HepG2 (cell line): ENCODE results near the gene IP6K3. TPM values are rescaled to one million over a fixed set of nuclear protein-coding genes. Genes with fewer than 3 reads are reported as not detected.

Experiments used
- ATF4 ChIP-seq, 2 experiments: fragments of 450-650 bp in 1 of 2; sonication (generic) in 1 of 2; formaldehyde crosslinking; IDR thresholded peaks; 2 replicates each; pipeline versions ENCODE4 v1.5.0 to v1.8.0; 2020 to 2022; ENCODE audit warnings: mild to moderate bottlenecking in 1 of 2, missing genetic modification reagents in 1 of 2
- GLI4 ChIP-seq: sonication (generic); formaldehyde crosslinking; IDR thresholded peaks from 2 replicates; pipeline ENCODE4 v1.5.1; 2020; ENCODE audit warnings: missing genetic modification reagents, mild to moderate bottlenecking, moderate library complexity, borderline replicate concordance
- GPBP1L1 ChIP-seq: sonication (generic); formaldehyde crosslinking; IDR thresholded peaks from 2 replicates; pipeline ENCODE4 v1.5.0; 2020; ENCODE audit warnings: mild to moderate bottlenecking, missing genetic modification reagents
- GPN1 ChIP-seq: sonication (generic); formaldehyde crosslinking; IDR thresholded peaks from 2 replicates; pipeline ENCODE4 v1.5.1; 2020; ENCODE audit warnings: missing genetic modification reagents, borderline replicate concordance
- HHEX ChIP-seq: IDR thresholded peaks from 2 replicates; pipeline ENCODE4 v1.6.1; 2016; ENCODE audit warnings: control low read depth
- KDM6A ChIP-seq: IDR thresholded peaks from 2 replicates; pipeline ENCODE4 v1.6.1; 2016; ENCODE audit warnings: low read depth
- KIAA2018 ChIP-seq: sonication (generic); formaldehyde crosslinking; IDR thresholded peaks from 2 replicates; pipeline ENCODE4 v1.5.0; 2020; ENCODE audit warnings: mild to moderate bottlenecking, missing genetic modification reagents, borderline replicate concordance
- MTF1 ChIP-seq: sonication (generic); formaldehyde crosslinking; IDR thresholded peaks from 2 replicates; pipeline ENCODE4 v1.5.0; 2020; ENCODE audit warnings: missing genetic modification reagents
- MXD3 ChIP-seq: IDR thresholded peaks from 2 replicates; pipeline ENCODE4 v1.6.1; 2016; ENCODE audit warnings: mild to moderate bottlenecking, missing biosample characterization, missing genetic modification reagents
- RNF219 ChIP-seq: sonication (generic); formaldehyde crosslinking; IDR thresholded peaks from 2 replicates; pipeline ENCODE4 v1.5.0; 2020; ENCODE audit warnings: mild to moderate bottlenecking, missing genetic modification reagents
- SNAPC2 ChIP-seq: sonication (generic); formaldehyde crosslinking; IDR thresholded peaks from 2 replicates; pipeline ENCODE4 v1.8.1; 2022; ENCODE audit warnings: mild to moderate bottlenecking, missing genetic modification reagents
- SUZ12 ChIP-seq: fragments of 150-350 bp; IDR thresholded peaks from 2 replicates; pipeline ENCODE4 v1.6.1; 2014; ENCODE audit warnings: low read depth, low read length
- TP53 ChIP-seq: sonication (generic); formaldehyde crosslinking; conservative IDR thresholded peaks from 2 replicates; pipeline ENCODE4 v1.4.0; 2020; ENCODE audit warnings: missing genetic modification reagents
- U2AF1 ChIP-seq: fragments of 200-400 bp; formaldehyde crosslinking; optimal IDR thresholded peaks from 2 replicates; pipeline ENCODE3; 2017; ENCODE audit warnings: mild to moderate bottlenecking, low read depth, low read length
- ZNF333 ChIP-seq: sonication (generic); formaldehyde crosslinking; IDR thresholded peaks from 2 replicates; pipeline ENCODE4 v1.4.0; 2020; ENCODE audit warnings: mild to moderate bottlenecking, missing genetic modification reagents, borderline replicate concordance
- polyA plus RNA-seq, 8 experiments: library from polyadenylated mRNA; depleted of rRNA in 3 of 8; stranded (reverse) in 7 of 8; unstranded in 1 of 8; fragments of >200 nt; fragmentation: Illumina TruSeq in 4 of 8; extraction: Trizol in 4 of 8; gene quantifications; 2 replicates each; pipeline versions ENCODE4 v1.2.1 to v1.2.3, GENCODE V29; 2011 to 2016; ENCODE audit warnings: low read depth in 4 of 8, missing spikeins in 1 of 8, mixed read lengths in 1 of 8; ENCODE audit not compliant: insufficient read depth in 1 of 8
- total RNA-seq, 5 experiments: library from RNA; depleted of rRNA; stranded (reverse); fragments of >200 nt; fragmentation: Illumina TruSeq; extraction: Trizol; gene quantifications; 2 replicates each; pipeline ENCODE4 v1.2.3, GENCODE V29; 2016; ENCODE audit warnings: low read depth in 1 of 5

Gene IP6K3
- total and polyA plus RNA-seq, 2 of the 13 experiments (the other 11 are each of a cell fraction or from before 2014, with no cell fraction given): 0.11 to 0.18 TPM

GRCh38 chr6:33788694-33789549, 42.2 kb upstream of the IP6K3 start, which contains the start of gene LEMD2 (continued):
- no peak for TF ChIP-seq KIAA2018 (CRISPR knock-in tag)
- TF ChIP-seq SUZ12: no peak; the same call in 1 of the 2 replicates
- no peak; the same call in 1 of the 2 replicates for TF ChIP-seq GPN1
- TF ChIP-seq MXD3 (CRISPR knock-in tag): peak; percentile 36
- TF ChIP-seq SNAPC2 (CRISPR knock-in tag): no peak
- peak; percentile 47 to 77; a peak in 2 of 4 replicates for TF ChIP-seq ATF4 (CRISPR knock-in tag; IDR thresholded peaks at IDR 0.05)
- no peak for TF ChIP-seq TP53 (CRISPR knock-in tag)
- no peak; the same call in 1 of the 2 replicates for TF ChIP-seq GLI4 (CRISPR knock-in tag)
- peak; percentile 61; the same call in 1 of the 2 replicates for TF ChIP-seq ZNF333
- peak; percentile 75 for TF ChIP-seq U2AF1
- no peak for TF ChIP-seq GPBP1L1 (CRISPR knock-in tag)
- TF ChIP-seq MTF1 (CRISPR knock-in tag): no peak; the same call in 1 of the 2 replicates
- no peak for TF ChIP-seq HHEX
- no peak for TF ChIP-seq RNF219 (CRISPR knock-in tag)
- no peak for TF ChIP-seq KDM6A (CRISPR knock-in tag)
